Measurements from ENCODE around the gene CFAP97D1.

Gene CFAP97D1

GRCh38 chr17:43830510-43831140 lies 50.4 kb downstream of the CFAP97D1 start:
- no peak for DNase-seq

- DNase-seq: no peak
Measured at GRCh38 chr17:43831633-43832032, 51.4 kb downstream of the CFAP97D1 start.

DNA sequence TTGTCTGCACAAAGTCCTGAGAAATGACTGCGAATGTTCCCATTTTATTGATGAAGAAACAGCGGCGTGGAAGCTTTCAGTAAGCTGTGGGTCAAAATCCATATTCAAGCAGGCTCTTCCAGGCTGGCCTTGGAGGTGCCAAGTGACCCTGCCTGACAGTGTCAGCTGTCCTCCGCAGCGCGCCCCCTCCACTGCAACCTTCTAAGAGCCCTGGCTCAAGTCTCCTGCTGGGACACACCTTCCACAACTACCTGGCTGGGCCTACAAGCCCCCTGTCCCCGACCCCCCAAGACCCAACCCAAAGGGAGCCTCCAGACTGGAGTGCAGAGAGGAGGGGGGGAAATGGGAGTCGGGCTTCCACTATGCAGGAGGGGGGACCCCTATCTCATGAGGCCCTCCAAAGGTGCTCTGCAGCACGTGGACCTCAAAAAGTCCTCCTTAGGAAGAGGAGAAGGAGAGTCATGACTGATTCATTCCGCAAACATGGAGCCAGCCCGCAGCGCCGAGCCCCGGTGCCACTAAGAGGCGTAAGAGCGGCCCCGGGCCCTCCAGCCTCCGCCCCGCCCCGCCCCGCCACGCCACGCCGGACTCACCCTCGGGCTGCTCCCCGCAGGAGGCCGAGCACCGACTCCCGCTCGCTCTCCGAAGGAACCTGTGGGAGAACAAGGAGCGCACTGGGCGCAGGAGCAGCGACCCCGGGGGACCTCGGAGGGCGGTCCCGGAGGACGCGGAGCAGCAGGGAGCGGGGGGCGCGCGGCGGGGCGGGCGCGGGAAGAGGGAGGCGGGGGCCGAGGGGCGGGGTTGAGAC lies 52.1 kb downstream of the CFAP97D1 start:
- no peak for DNase-seq

- peak; percentile 19 for DNase-seq
Measured at GRCh38 chr17:43832976-43833829, 53.0 kb downstream of the CFAP97D1 start, which contains the start of gene MPP3. MPP3 (minus strand) TSS chr17:43833146; CDS start chr17:43831906, 1,240 bp downstream.

- no peak for DNase-seq
Measured at GRCh38 chr17:43834106-43834505, 53.9 kb downstream of the CFAP97D1 start.
